Caco-2 (cell line): ENCODE data around the gene MTOR. TPM values are rescaled to one million over a fixed set of nuclear protein-coding genes. Genes with fewer than 3 reads are reported as not detected.
"Not testable (repeated sequence)": the region's sequence is repeated elsewhere in the genome, so short reads cannot be mapped to it uniquely, and the experiment has no call there.

ENCODE experiments used
- BruUV-seq: library from RNA; stranded (reverse); fragments of 400-500 nt; replicated peaks from 2 replicates; lab custom pipeline; 2021; lab: Mats Ljungman, UMichigan
- CTCF ChIA-PET: fragments of 300-600 bp; sonication (Branson Sonifier 250); formaldehyde crosslinking; loops from one replicate; lab custom pipeline; 2022; ENCODE audit warnings: antibody characterized with exemption; lab: Charles Lee
- POLR2A ChIA-PET: fragments of 300-600 bp; sonication (Branson Sonifier 250); formaldehyde crosslinking; loops from one replicate; lab custom pipeline; 2022; ENCODE audit warnings: antibody characterized with exemption; lab: Charles Lee
- DNase-seq, 2 experiments: peaks; one replicate each; pipeline versions ENCODE4 v3.0.0 to v3.0.0-alpha.2; 2020 to 2022
- H3K27me3 ChIP-seq: replicated peaks from 2 replicates; pipeline ENCODE4 v1.6.0; 2011; ENCODE audit warnings: low read length; ENCODE audit not compliant: control insufficient read depth, insufficient read depth
- H3K36me3 ChIP-seq: 2 replicates; pipeline ENCODE4 v1.5.1; 2011; ENCODE audit warnings: low read length; ENCODE audit not compliant: control insufficient read depth, insufficient read depth
- H3K4me1 ChIP-seq: fragments of 250-450 bp; sonication (Bioruptor Pico); 2 replicates; pipeline ENCODE4 v1.5.1; 2020; ENCODE audit warnings: mild to moderate bottlenecking
- H3K4me3 ChIP-seq: 2 replicates; pipeline ENCODE4 v1.5.1; 2011; ENCODE audit warnings: low read depth, mild to moderate bottlenecking, control low read depth, low read length
- H3K9me3 ChIP-seq: fragments of 250-450 bp; sonication (Bioruptor Pico); 2 replicates; pipeline ENCODE4 v1.5.1; 2020; ENCODE audit warnings: mild to moderate bottlenecking, moderate library complexity
- H3K27ac Mint-ChIP-seq: one replicate; pipeline ENCODE4 v1.8.0; 2022; ENCODE audit warnings: mixed read lengths; ENCODE audit not compliant: unreplicated experiment
- H3K27me3 Mint-ChIP-seq: one replicate; pipeline ENCODE4 v1.8.0; 2022; ENCODE audit warnings: mixed read lengths; ENCODE audit not compliant: insufficient read depth, unreplicated experiment
- H3K36me3 Mint-ChIP-seq: one replicate; pipeline ENCODE4 v1.8.0; 2022; ENCODE audit warnings: mild to moderate bottlenecking, mixed read lengths; ENCODE audit not compliant: insufficient read depth, unreplicated experiment
- H3K4me1 Mint-ChIP-seq: one replicate; pipeline ENCODE4 v1.8.0; 2022; ENCODE audit warnings: low read depth, mixed read lengths; ENCODE audit not compliant: unreplicated experiment
- H3K4me3 Mint-ChIP-seq: one replicate; pipeline ENCODE4 v1.8.0; 2022; ENCODE audit warnings: mild to moderate bottlenecking, moderate library complexity, mixed read lengths; ENCODE audit not compliant: unreplicated experiment
- H3K9me3 Mint-ChIP-seq: one replicate; pipeline ENCODE4 v1.8.0; 2022; ENCODE audit warnings: mixed read lengths; ENCODE audit not compliant: unreplicated experiment
- intact Hi-C: fragments of 100-400 bp; cut with micrococcal nuclease; formaldehyde crosslinking; loops from one replicate; pipeline ENCODE4 v1.10.0; 2022; ENCODE audit not compliant: unreplicated experiment
- total RNA-seq: library from RNA; stranded (reverse); gene quantifications from 2 replicates; pipeline ENCODE4 v1.2.3, GENCODE V29; 2022
- TF ChIP-seq, protein P1 (sequence below), 2 experiments: fragments of 200-600 bp in 1 of 2; IDR thresholded peaks; 1 replicate in 1 of 2; 2 replicates in 1 of 2; pipeline versions ENCODE4 v1.5.1 to v1.8.0; 2011 to 2022; ENCODE audit warnings: antibody characterized with exemption in 1 of 2, control low read depth in 1 of 2, inconsistent platforms in 1 of 2, low read depth in 1 of 2, low read length in 1 of 2, mild to moderate bottlenecking in 1 of 2, moderate library complexity in 1 of 2; ENCODE audit not compliant: insufficient read depth in 1 of 2, severe bottlenecking in 1 of 2, unreplicated experiment in 1 of 2

Gene MTOR
- total RNA-seq, 1 experiment from 2014 or later = 45.7 TPM

DNA sequence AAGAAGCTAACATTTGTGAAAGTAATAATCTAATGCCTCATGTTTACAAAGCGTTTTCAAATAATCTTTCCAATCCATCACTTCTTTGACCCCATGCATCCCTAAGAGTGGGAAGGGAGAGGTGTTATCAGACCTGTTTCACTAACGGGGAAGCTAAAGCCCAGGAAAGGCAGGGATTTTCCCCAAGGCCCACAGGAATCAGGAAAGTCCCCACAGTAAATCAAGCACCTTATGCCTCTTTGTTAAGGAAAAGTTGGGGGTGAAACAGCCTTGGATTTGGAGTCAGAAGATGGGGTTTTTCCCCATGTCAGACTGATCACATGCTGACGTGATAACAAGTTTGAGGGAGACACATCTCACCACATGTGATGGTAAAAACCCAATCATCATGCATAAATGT is 93.1 kb downstream of the MTOR start:
- no TSS peak for BruUV-seq
- peaks cover 6% of the 10 kb centered on the region for H3K36me3 Mint-ChIP-seq
- ChIA-PET CTCF (no interaction called here), POLR2A (no interaction called here)
- no peaks in the 10 kb centered on the region for H3K4me1 Mint-ChIP-seq
- H3K27me3 ChIP-seq = no peaks in the 10 kb centered on the region
- no peaks in the 10 kb centered on the region for H3K9me3 ChIP-seq
- no peak overlapping the region for H3K27ac Mint-ChIP-seq
- intact Hi-C loops = no loop called here
- no peaks in the 10 kb centered on the region for H3K36me3 ChIP-seq
- H3K4me1 ChIP-seq = no peaks in the 10 kb centered on the region
- no peak overlapping the region for H3K4me3 Mint-ChIP-seq
- H3K4me3 ChIP-seq = no peak overlapping the region
- H3K27me3 Mint-ChIP-seq = no peaks in the 10 kb centered on the region
- H3K9me3 Mint-ChIP-seq = no peaks in the 10 kb centered on the region
- TF ChIP-seq, protein P1, sequence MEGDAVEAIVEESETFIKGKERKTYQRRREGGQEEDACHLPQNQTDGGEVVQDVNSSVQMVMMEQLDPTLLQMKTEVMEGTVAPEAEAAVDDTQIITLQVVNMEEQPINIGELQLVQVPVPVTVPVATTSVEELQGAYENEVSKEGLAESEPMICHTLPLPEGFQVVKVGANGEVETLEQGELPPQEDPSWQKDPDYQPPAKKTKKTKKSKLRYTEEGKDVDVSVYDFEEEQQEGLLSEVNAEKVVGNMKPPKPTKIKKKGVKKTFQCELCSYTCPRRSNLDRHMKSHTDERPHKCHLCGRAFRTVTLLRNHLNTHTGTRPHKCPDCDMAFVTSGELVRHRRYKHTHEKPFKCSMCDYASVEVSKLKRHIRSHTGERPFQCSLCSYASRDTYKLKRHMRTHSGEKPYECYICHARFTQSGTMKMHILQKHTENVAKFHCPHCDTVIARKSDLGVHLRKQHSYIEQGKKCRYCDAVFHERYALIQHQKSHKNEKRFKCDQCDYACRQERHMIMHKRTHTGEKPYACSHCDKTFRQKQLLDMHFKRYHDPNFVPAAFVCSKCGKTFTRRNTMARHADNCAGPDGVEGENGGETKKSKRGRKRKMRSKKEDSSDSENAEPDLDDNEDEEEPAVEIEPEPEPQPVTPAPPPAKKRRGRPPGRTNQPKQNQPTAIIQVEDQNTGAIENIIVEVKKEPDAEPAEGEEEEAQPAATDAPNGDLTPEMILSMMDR (IDR thresholded peaks at IDR 0.05; ENCODE audit: insufficient read depth in 1 of 2, low read depth in 1 of 2, low read length in 1 of 2, severe bottlenecking in 1 of 2, unreplicated experiment in 1 of 2) = no peak
- no peak for DNase-seq

- H3K4me1 ChIP-seq = no peaks in the 10 kb centered on the region
- CTCF ChIA-PET = no interaction called here
- H3K4me3 Mint-ChIP-seq = no peak overlapping the region
- H3K27me3 ChIP-seq = no peaks in the 10 kb centered on the region
- H3K4me3 ChIP-seq = no peak overlapping the region
- peaks cover 8% of the 10 kb centered on the region for H3K36me3 Mint-ChIP-seq
- no peaks in the 10 kb centered on the region for H3K36me3 ChIP-seq
- TF ChIP-seq, protein P1 (IDR thresholded peaks at IDR 0.05; ENCODE audit: insufficient read depth in 1 of 2, low read depth in 1 of 2, low read length in 1 of 2, severe bottlenecking in 1 of 2, unreplicated experiment in 1 of 2) = no peak
- no peaks in the 10 kb centered on the region for H3K27me3 Mint-ChIP-seq
- no TSS peak for BruUV-seq
- no peak overlapping the region for H3K27ac Mint-ChIP-seq
- DNase-seq = no peak
- POLR2A ChIA-PET = no interaction called here
- intact Hi-C loops = no loop called here
- H3K9me3 ChIP-seq = no peaks in the 10 kb centered on the region
- H3K4me1 Mint-ChIP-seq = no peaks in the 10 kb centered on the region
- H3K9me3 Mint-ChIP-seq = no peaks in the 10 kb centered on the region
Measured at GRCh38 chr1:11168731-11169130, 93.6 kb downstream of the MTOR start.

- H3K4me1 ChIP-seq, H3K4me3 ChIP-seq, intact Hi-C loops, H3K36me3 ChIP-seq, H3K27me3 ChIP-seq, H3K4me3 Mint-ChIP-seq, DNase-seq, H3K27me3 Mint-ChIP-seq, H3K9me3 ChIP-seq, CTCF ChIA-PET, H3K27ac Mint-ChIP-seq, BruUV-seq, H3K4me1 Mint-ChIP-seq, H3K9me3 Mint-ChIP-seq, POLR2A ChIA-PET: not testable (repeated sequence)
- peaks cover 14% of the 10 kb centered on the region for H3K36me3 Mint-ChIP-seq
Measured at GRCh38 chr1:11166744-11167143, 95.6 kb downstream of the MTOR start.

DNA sequence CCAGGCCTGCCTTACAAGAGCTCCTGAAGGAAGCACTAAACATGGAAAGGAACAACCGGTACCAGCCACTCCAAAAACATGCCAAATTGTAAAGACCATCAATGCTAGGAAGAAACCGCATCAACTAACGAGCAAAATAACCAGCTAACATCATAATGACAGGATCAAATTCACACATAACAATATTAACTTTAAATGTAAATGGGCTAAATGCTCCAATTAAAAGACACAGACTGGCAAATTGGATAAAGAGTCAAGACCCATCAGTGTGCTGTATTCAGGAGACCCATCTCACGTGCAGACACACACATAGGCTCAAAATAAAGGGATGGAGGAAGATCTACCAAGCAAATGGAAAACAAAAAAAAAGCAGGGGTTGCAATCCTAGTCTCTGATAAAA is 99.6 kb downstream of the MTOR start:
- H3K4me3 ChIP-seq, POLR2A ChIA-PET, H3K36me3 ChIP-seq, CTCF ChIA-PET, H3K4me1 ChIP-seq, intact Hi-C loops, H3K9me3 Mint-ChIP-seq, H3K4me1 Mint-ChIP-seq, H3K27me3 Mint-ChIP-seq, H3K27me3 ChIP-seq, H3K4me3 Mint-ChIP-seq, DNase-seq, BruUV-seq, H3K27ac Mint-ChIP-seq, H3K9me3 ChIP-seq: not testable (repeated sequence)
- peaks cover 12% of the 10 kb centered on the region for H3K36me3 Mint-ChIP-seq
